ENCODE data around the gene PNCK. TPM values are rescaled to one million over a fixed set of nuclear protein-coding genes. Genes with fewer than 3 reads are reported as not detected.
"Not testable (repeated sequence)": the region's sequence is repeated elsewhere in the genome, so short reads cannot be mapped to it uniquely, and the experiment has no call there.

PNCK gene
- polyA plus RNA-seq, 3 donors, result 7.6 to 13.9 (median 8.4) TPM

DNA sequence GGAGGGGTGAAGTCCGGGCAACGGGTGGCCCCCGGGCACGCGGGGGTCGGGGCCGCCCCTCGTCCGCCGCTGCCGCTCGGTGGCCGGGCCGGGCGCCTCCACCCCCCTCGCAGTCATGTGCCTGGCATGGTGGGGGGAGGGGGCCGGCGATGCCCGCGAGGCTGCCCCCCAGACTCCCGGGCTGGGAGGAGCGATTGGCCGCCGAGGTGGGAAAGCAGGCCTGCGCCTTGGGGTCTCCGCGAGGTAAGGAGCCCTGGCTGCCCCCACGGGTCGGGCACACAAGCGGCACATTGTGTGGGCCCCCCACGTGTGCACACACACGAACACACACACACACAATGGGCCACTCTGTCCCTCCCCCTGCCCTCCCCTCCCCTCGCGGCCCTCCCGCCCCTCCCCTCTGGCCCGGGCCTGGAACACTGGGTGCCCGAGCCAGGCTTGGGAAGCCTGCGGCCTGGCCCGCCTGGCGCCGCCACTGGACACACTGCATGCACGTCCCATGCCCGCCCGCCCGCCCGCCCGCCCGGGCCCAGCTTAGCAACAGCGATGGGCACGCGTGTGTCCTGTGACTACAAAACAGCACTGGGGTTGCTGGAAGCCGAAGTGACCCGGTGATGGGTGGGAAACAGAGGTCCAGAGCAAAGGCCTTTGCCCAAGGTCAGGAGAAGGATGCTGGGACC, 15.4 kb upstream of the PNCK start:
- no peak for DNase-seq (ENCODE audit: extremely low read depth in 1 of 11, low read depth in 9 of 11, low spot score in 4 of 11)

DNA sequence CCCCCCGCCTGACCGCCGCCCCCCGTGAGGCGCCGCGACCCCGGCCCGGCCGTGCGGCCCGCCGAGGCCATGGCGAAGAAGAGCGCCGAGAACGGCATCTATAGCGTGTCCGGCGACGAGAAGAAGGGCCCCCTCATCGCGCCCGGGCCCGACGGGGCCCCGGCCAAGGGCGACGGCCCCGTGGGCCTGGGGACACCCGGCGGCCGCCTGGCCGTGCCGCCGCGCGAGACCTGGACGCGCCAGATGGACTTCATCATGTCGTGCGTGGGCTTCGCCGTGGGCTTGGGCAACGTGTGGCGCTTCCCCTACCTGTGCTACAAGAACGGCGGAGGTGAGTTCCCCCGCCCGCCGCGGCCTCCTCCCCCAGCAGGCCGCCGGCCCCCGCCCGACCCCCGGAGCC, 14.9 kb upstream of the PNCK start:
- no peak for DNase-seq (ENCODE audit: extremely low read depth in 1 of 11, low read depth in 9 of 11, low spot score in 4 of 11)

DNA sequence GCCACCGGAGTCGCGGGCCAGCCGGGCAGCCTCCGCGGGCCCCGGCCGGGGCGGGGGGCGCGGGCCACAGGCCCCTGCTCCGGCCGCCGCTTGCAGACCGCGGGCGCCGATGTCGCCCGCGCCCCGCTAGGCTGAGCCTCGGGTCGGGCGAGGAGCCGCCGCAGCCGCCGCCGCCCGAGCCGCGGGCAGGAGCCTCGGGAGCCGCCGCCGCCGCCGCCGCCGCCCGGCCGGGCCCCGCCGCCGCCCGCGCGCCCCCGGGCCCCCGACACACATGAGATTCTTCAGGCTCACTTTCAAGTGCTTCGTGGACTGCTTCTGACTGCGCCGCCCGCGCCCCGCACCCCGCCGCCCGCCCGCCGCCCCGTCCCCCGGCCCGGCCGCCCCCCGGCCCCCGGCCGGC, 14.5 kb upstream of the PNCK start:
- DNase-seq (ENCODE audit: extremely low read depth in 1 of 11, low read depth in 9 of 11, low spot score in 4 of 11), result no peak

DNA sequence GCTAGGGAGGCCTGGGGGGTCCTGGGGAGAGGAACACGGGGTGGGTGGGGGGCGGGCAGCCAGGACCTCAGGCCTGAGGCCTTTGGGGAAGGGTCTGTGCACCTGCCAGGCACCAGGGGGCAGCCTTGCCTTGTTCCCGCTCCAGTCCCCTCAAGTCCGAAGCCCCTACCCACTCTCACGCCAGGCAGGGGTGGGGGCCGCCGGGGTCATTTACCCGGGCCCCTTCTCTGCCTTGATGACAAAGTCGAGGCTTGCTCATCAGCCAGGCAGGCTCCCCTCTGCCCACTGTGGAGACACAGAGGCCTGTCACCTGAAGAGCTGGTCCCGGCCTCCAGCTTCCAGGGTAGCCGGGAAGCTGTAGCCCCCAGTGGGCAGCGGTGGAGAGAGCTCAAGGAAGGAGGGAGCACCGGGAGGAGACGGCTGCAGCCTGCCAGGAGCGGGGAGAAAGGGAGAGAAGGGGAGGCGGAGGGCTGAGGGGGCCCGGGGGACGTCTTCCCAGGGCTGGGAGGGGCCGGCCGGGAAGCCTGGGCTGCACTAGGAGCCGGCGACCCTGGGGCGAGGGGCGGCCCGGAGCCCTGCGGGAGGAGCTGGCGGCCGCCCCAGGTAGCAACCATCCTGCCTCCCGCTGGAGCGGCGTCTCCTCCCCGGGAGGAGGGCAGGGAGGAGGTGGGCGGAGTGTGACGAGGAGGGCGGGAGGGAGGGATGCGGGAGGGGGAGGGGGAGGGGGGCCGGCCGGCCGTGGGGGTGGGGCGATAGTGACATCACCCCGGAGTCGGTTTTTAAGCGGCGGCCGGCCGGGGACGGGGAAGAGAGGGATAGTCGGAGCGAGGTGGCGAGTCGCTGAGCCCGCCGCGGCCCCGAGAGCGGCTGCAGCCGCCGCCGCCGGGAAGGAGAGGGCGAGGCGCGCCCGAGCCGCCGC, 13.8 kb upstream of the PNCK start, which contains the start of gene SLC6A8:
Gene SLC6A8 (plus strand): TSS at position 806 of the 919 bp plus-strand sequence. CDS start 649 bp downstream, outside the sequence.
- peak in 2 of 11 donors; percentile 40 to 51 for DNase-seq (ENCODE audit: extremely low read depth in 1 of 11, low read depth in 9 of 11, low spot score in 4 of 11)

DNA sequence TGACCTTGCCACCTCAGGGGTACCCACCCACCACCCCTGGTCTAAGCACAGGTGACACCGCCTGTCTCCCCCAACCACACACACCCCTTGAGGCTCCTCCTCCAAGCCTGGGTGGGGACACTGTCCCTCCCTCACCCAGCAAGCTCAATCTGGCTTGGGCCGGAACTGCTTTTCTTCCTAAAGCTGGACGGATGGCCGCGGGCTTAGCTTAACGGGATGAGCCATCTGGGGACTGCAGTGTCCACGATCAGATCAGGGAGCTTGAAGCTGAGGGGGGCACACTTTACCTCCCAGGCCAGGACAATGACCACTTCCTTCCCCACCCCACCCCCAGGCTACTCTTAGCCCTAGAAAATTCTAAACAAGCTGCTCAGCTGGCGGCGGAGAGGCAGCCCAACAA, 13.1 kb upstream of the PNCK start:
- DNase-seq (ENCODE audit: extremely low read depth in 1 of 11, low read depth in 9 of 11, low spot score in 4 of 11), result no peak

DNA sequence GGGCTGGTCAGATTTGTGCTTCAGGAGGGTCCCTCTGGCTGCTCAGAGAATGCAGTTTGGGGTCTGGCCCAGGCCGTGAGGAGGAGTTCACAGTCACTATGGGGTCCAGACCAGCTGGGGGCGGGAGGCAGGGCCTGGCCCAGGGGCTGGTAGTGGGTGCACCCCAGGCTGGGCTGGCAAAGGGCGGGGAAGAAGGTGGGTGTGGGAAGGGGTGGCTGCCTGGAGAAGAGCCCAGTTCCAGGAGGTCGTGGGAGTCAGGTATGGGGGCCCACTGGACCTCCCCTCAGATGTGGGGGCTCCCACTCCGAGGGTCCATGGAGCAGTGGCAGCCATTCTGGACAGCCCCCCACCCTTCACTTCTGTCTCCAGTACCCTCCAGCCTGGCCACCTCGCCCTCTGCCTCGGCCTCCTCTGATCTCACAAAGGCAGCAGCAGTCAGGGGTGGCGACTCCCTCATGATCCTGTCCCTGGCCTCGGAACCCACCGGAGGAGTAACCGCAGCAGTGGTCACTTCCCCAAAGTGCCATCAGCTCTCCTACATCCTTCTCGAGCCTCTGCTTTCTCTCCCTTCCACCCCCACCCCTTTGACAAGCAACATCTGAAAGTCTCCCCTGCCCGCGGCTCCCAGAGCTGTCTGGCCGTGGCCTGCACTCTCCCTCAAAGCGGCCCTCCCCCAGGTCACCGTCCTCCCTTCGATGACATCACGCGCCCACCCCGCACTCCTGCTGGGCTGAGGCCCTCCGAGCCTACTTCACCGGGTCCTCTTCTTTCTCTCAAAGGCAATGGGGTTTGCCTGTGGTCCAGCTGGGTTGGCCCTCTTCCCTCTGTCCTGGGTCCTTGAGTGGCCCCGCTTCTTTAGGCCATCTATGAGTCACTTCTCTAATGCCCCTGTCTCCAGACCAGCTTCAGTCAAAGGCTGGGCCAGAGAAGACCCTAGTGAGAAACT, 12.4 kb upstream of the PNCK start:
- no peak for DNase-seq (ENCODE audit: extremely low read depth in 1 of 11, low read depth in 9 of 11, low spot score in 4 of 11)

DNA sequence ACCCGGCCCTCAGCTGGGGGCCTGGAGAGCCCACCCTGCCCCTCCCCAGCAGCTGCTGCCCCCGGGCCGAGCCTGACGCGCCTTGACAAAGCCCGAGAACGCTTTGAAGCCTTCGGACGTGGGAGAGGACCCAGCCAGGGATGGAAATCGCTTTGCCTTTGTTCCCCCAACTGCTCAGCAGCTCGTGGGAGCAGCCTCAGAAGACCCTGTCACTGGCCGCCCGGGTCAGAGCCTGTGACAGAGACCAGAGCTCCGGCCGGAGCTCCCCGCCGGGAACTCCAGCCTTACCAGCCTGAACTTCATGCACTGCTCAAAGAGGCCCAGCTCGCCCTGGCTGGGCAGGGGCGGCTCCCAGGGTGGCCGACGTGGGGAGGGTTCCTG, 11.5 kb upstream of the PNCK start:
- no peak for DNase-seq (ENCODE audit: extremely low read depth in 1 of 11, low read depth in 9 of 11, low spot score in 4 of 11)

DNA sequence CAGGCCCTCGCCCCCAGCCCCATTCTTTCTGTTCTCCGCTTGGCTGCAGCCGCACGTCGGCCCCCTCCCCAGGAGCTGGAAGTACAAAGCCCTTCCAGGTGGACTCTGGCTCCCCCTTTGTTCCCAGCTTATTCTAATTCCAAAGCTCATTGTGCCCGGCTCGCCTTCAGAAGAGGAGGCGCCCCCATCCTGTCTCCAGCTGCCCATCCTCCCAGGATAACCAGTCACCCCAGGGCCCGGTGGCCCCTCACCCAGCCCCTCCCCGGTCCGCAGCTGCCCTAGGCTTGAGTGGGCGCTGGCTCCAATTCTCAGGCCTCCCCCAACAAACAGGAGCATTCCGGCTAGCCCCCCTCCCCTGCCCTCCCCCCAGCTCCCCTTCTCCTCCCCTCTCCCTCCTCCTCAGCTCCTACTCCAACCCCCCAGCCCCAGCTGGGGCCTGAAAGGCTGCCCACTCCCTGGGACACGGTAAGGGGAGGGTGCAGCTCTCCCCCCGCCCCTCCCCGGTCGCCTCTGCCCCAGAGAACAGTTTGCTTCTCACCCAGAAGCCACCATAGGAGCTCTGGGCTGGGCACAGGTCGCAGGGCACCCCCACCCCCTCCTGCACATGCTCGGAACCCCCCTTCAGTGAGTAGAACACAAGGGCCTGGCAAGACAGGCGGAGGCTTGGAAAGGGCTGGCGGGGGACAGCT, 11.0 kb upstream of the PNCK start:
- no peak for DNase-seq (ENCODE audit: extremely low read depth in 1 of 11, low read depth in 9 of 11, low spot score in 4 of 11)

DNA sequence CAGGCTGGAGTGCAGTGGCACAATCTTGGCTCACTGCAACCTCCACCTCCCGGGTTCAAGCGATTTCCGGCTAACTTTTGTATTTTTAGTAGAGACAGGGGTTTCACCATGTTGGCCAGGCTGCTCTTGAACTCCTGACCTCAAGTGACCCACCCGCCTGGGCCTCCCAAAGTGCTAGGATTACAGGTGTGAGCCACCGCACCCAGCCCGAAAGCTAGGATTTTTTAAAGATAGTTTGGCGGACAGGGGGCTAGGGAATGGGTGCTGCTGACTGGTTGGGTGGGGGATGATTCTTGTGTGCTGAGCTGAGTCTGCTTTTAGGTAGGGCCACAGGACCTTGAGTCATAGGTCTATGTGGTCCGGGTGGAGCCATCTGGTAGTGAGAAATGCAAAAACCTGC, 9.9 kb upstream of the PNCK start:
- not testable (repeated sequence) for DNase-seq (ENCODE audit: extremely low read depth in 1 of 11, low read depth in 9 of 11, low spot score in 4 of 11)

DNA sequence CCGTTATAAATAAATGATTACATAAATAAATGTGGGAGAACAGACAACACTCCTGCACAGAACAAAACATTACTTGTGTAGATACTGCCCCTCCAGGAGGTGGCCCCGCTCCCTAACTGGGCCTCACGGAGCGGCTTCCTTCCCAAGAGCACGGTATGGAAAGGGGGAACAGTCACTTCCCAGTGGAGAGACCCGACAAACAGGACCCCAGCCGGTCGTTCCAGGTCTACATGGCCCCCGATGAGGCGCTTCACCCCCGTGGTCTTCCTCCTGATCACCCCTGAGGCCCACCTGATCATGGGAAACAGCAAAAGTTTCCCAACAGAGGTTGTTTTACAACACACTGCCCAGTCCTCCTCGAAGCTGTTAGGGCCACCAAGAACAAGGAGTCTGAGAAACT, 7.6 kb upstream of the PNCK start:
- DNase-seq (ENCODE audit: extremely low read depth in 1 of 11, low read depth in 9 of 11, low spot score in 4 of 11), result no peak

DNA sequence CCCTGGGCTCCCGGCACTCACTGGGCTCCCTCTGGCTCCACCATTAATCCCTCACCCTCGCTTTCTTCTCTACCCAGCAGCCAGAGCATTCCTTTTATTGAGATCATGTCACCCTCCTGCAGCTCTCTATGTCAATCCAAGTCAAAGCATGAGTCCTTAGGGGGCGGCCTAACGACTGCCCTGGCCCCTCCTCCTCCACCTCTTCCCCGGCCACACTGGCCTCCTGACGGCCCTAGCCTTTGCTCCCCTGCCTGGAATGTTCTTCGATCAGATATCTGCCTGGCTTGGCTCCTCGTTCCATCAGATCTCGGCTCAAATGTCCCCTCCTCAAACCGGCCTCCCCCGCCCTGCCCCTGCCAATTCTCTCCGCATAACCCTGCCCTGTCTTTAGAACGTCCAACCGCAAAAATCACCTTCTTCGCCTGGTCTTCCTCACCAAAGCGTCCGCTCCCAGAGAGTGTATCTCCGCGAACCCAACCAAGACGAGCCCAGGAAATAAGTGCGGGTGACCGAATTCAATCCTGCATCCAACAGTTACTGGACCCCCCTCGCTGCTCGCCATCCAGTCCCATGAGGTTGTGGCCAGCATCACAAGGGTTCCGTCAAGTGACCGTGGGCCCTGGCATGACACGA, 722 bp upstream of the PNCK start:
- no peak for DNase-seq (ENCODE audit: extremely low read depth in 1 of 11, low read depth in 9 of 11, low spot score in 4 of 11)

DNA sequence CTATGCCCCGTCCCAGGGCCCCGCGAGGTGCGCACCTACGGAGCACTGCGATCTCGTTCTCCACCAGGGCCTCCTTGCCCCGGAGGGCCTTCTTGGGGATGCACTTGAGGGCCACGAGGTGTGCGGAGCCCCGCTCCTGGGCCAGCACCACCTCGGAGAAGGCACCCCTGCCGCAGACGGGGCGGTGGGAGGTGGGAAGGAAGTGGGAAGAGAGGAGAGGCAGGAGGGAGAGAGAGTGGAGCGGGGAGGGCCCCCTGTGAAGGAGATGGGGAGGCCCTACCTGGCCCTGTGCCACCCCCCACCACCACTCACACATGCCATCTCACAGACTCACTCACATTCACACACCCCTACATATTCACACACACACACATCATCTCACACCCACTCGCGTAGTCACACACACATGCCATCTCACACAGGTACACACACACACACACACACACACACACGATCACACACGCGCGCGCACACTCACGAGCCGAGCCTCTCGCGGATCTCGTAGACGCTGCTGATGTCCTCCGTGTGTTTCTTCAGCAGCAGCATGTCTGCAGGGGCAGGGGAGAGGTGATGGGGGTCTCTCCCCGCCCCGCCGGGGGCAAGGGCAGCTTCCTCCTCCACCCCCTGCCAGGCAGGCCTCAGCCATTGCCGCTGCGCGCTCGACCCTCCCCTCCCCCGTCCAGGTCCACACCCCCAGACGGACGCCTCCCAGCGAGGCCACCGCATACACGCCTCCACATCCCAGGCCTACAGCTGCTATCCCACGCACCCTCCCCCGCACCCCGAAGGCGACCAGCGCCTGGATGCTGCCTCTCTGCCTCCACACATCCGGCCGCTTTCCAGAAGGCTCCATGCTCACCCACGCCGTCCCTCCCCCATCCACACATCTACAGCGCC, 834 bp downstream of the PNCK start:
- DNase-seq (ENCODE audit: extremely low read depth in 1 of 11, low read depth in 9 of 11, low spot score in 4 of 11), result no peak

DNA sequence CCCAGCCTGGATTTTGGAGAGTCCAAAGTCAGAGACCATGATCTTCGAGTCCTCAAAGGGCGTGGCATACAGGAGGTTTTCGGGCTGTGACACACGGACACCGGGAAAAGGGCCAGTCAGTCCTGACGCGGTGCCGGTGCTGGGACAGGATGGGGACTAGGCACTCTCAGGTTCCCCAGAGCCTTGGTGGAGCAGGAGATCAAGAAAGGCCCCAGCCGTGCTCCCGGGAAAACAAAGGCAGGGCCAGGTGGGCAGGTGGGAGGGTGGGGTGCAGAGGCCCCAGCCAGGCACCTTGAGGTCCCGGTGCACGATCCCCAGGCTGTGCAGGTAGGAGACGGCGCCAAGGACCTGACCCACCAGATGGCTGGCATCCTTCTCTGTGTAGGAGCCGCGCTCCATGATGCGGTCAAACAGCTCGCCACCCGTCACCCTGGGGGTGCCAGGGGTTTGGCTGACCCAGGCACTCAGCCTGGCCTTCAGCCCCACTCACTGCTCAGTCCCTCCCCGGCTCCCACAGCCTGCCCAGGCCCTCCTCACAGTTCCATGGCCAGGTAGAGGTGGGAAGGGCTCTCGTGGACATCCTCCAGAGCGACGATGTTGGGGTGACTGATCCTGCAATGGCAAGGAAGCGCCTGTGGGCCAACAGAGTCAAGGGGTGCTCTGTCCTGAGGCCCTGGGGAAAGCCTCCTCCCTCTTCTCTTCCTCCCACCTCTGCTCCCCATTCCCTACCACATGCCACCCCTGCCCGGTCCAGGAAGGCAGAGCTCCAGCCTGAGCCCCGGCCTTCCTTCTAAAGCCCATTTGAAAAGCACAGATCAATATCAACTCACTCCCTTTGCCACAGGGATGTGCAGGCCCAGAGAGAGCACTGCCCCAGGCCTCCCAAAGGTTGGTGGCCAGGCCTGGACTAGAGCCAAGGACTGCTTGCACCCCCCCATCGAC, 1.8 kb downstream of the PNCK start:
- DNase-seq (ENCODE audit: extremely low read depth in 1 of 11, low read depth in 9 of 11, low spot score in 4 of 11), result no peak

DNA sequence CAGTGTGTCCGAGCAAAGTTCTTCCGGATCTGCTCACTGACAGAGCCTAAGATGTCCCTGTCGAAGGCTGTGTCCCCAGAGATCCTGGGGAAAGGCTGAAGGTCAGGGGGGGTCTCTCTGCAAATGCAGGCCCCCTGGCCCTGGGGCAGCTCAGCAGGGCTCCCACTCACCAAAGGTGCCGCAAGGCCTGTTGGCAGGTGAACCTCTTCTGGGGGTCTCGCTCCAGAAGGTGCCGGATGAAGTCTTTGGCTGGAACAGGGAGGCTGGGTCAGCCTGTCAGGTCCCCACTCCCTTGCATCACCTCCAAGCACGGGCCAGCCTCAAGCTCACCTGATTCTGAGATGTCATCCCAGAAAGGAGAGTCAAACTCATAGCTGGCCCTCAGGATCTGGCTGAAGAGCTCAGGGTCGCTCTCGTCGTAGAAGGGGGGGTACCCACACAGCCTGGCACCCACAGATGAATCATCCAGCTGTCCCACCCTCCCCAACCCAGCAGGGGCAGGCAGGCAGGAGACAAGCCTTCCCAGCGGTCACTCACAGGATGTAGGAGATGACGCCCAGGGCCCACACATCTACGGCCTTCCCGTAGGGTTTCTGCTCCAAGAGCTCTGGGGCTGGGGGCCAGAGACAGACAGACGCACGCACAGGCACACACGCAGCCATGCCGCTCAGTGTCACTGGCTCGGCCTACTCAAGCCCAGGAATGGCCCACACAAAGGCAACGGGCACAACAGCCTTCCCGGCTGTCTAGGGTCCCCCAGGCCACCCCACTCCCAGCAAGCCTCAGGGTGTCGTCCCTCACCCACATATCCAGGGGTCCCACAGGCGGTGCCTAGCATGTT, 2.6 kb downstream of the PNCK start:
- DNase-seq (ENCODE audit: extremely low read depth in 1 of 11, low read depth in 9 of 11, low spot score in 4 of 11), result no peak

DNA sequence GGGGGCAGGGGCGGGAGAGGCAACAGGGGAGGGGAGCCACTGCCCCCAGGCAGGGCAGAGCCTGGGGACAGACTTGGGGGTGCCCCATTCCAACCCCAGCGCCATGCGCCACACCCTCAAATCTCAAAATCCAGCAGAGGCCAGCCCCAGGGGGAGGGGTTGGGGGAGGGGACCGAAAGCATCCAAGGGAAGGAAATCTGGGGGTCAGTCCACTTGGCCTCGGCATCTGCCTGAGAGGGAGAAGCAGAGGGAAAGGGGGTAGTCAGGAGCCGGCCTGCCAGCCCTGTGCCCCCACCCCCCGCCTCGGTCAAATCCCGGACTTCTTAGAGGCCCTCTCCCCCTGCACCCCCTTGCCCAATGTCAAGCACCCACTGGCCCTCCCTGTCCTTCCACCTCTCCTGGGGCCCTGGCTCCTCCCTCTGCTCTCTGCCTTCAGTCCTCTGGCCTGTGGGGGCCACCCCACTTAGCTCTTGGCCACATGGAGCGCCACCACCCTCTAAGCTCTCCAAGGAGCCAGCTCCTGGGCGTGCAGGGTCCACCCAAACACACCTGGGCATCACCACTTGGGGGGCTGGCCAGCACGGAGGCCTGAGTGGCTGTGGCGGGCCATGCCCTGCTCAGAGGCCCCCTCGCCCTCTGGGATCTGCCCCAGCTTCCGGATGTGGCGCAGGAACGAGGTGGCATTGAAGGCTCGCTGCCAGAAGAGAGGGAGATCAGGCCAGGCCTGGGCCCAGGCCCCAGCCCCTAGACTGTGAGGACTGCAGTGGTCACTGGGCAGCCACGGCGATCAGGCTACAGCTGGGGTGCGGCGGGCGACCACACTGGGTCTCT, 3.5 kb downstream of the PNCK start:
- no peak for DNase-seq (ENCODE audit: extremely low read depth in 1 of 11, low read depth in 9 of 11, low spot score in 4 of 11)

Data from renal cortex interstitium (tissue), 11 donors.